Activated CD8-positive, alpha-beta T cell treated with anti-CD3 and anti-CD28 coated beads, Interleukin-2, amount 10 ng/mL, durations not matched to agents 7 days and 5 days (primary cell): ENCODE results near the gene POTEI. TPM values are rescaled to one million over a fixed set of nuclear protein-coding genes. Genes with fewer than 3 reads are reported as not detected.
"Not testable (repeated sequence)": the region's sequence is repeated elsewhere in the genome, so short reads cannot be mapped to it uniquely, and the experiment has no call there.

Source experiments
- ATAC-seq: fragments of 150-1000 bp; cut with Tn5 transposase; one replicate; pipeline ENCODE4 v1.10.0; 2021; ENCODE audit warnings: moderate library complexity
- CTCF ChIA-PET: fragments of 350-600 bp; sonication (Branson Sonifier 250); formaldehyde crosslinking; loops from one replicate; lab custom pipeline; 2021; ENCODE audit warnings: antibody characterized with exemption; lab: Charles Lee
- POLR2A ChIA-PET: fragments of 350-600 bp; sonication (Branson Sonifier 250); formaldehyde crosslinking; loops from one replicate; lab custom pipeline; 2021; ENCODE audit warnings: antibody characterized with exemption; lab: Charles Lee
- DNase-seq: peaks from one replicate; pipeline ENCODE4 v3.0.0-alpha.2; 2020
- H3K27ac Mint-ChIP-seq: one replicate; pipeline ENCODE4 v1.8.0; 2021; ENCODE audit warnings: mild to moderate bottlenecking, mixed read lengths
- H3K27me3 Mint-ChIP-seq: one replicate; pipeline ENCODE4 v1.8.0; 2021; ENCODE audit warnings: low read depth, mixed read lengths
- H3K36me3 Mint-ChIP-seq: one replicate; pipeline ENCODE4 v1.8.0; 2021; ENCODE audit warnings: low read depth, mixed read lengths
- H3K4me1 Mint-ChIP-seq: one replicate; pipeline ENCODE4 v1.8.0; 2021; ENCODE audit warnings: low read depth, mixed read lengths
- H3K4me3 Mint-ChIP-seq: one replicate; pipeline ENCODE4 v1.8.0; 2021; ENCODE audit warnings: mild to moderate bottlenecking, mixed read lengths
- H3K9me3 Mint-ChIP-seq: one replicate; pipeline ENCODE4 v1.8.0; 2022; ENCODE audit warnings: mixed read lengths; ENCODE audit not compliant: insufficient read depth
- total RNA-seq, 2 experiments: library from RNA; stranded (reverse); gene quantifications; one replicate each; pipeline ENCODE4 v1.2.3, GENCODE V29; 2021

The POTEI gene
- total RNA-seq: not detected

GRCh38 chr2:130509228-130509627, at the start of gene POTEI:
Gene POTEI, minus strand, starts transcription at chr2:130509328. Its CDS starts 93 bp downstream, at chr2:130509235.
- H3K9me3 Mint-ChIP-seq, POLR2A ChIA-PET, H3K27me3 Mint-ChIP-seq, CTCF ChIA-PET, H3K4me1 Mint-ChIP-seq, ATAC-seq, H3K4me3 Mint-ChIP-seq, H3K36me3 Mint-ChIP-seq, H3K27ac Mint-ChIP-seq, DNase-seq: not testable (repeated sequence)

- CTCF ChIA-PET, H3K9me3 Mint-ChIP-seq, DNase-seq, ATAC-seq, H3K4me3 Mint-ChIP-seq, H3K27me3 Mint-ChIP-seq, H3K4me1 Mint-ChIP-seq, POLR2A ChIA-PET, H3K36me3 Mint-ChIP-seq, H3K27ac Mint-ChIP-seq: not testable (repeated sequence)
Measured at GRCh38 chr2:130556441-130556840, 47.3 kb upstream of the POTEI start.

GRCh38 chr2:130554178-130554577, 45.0 kb upstream of the POTEI start:
- H3K36me3 Mint-ChIP-seq, ATAC-seq, H3K27ac Mint-ChIP-seq, POLR2A ChIA-PET, CTCF ChIA-PET, H3K9me3 Mint-ChIP-seq, H3K27me3 Mint-ChIP-seq, DNase-seq, H3K4me1 Mint-ChIP-seq, H3K4me3 Mint-ChIP-seq: not testable (repeated sequence)

DNA sequence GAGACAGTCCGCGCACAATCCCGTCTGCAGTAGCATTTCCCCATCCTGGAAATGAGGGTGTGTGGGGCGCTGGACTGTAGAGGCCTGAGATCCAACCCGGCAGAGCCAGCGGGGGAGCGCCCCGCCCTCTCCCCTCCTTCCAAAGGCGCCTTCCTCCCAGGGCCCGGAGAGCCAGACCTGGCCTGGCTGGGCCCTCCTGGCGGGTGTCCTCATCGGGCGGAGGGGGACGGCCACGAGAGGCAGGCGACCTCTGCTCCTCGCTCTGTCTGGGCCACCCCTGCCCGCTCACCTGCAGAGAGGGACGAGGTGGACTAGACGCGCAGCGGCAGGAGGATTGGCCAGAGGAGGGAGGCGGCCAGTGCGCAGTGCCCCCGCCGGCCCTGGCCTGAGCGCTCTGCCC, 40.3 kb upstream of the POTEI start:
- H3K9me3 Mint-ChIP-seq, H3K27me3 Mint-ChIP-seq, ATAC-seq, DNase-seq, POLR2A ChIA-PET, H3K4me3 Mint-ChIP-seq, CTCF ChIA-PET, H3K4me1 Mint-ChIP-seq, H3K27ac Mint-ChIP-seq, H3K36me3 Mint-ChIP-seq: not testable (repeated sequence)

- H3K4me3 Mint-ChIP-seq, H3K4me1 Mint-ChIP-seq, ATAC-seq, H3K27ac Mint-ChIP-seq, DNase-seq, H3K9me3 Mint-ChIP-seq, CTCF ChIA-PET, H3K27me3 Mint-ChIP-seq, H3K36me3 Mint-ChIP-seq, POLR2A ChIA-PET: not testable (repeated sequence)
Measured at GRCh38 chr2:130548418-130548817, 39.3 kb upstream of the POTEI start.

DNA sequence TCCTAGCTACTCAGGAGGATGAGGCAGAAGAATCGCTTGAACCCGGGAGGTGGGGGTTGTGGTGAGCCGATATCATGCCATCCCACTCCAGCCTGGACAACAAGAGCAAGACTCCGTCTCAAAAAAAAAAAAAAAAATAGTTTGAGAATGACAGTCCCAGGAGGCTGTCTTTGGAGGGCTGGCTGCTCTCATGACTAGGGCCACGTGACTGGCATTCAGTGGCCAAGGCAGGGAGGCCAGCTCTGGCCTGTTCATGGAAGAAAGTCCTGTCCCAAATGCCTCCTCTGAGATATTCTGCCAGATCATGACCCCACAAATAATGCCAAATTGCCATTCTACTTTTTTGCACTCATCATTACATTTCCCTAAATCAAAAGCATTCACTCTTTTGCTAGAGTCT, 35.9 kb upstream of the POTEI start:
- H3K27me3 Mint-ChIP-seq, CTCF ChIA-PET, H3K4me1 Mint-ChIP-seq, DNase-seq, H3K36me3 Mint-ChIP-seq, ATAC-seq, H3K9me3 Mint-ChIP-seq, POLR2A ChIA-PET, H3K27ac Mint-ChIP-seq, H3K4me3 Mint-ChIP-seq: not testable (repeated sequence)

GRCh38 chr2:130543785-130544528, 34.8 kb upstream of the POTEI start:
- H3K4me3 Mint-ChIP-seq, H3K36me3 Mint-ChIP-seq, CTCF ChIA-PET, DNase-seq, ATAC-seq, H3K4me1 Mint-ChIP-seq, H3K27ac Mint-ChIP-seq, H3K9me3 Mint-ChIP-seq, POLR2A ChIA-PET, H3K27me3 Mint-ChIP-seq: not testable (repeated sequence)

DNA sequence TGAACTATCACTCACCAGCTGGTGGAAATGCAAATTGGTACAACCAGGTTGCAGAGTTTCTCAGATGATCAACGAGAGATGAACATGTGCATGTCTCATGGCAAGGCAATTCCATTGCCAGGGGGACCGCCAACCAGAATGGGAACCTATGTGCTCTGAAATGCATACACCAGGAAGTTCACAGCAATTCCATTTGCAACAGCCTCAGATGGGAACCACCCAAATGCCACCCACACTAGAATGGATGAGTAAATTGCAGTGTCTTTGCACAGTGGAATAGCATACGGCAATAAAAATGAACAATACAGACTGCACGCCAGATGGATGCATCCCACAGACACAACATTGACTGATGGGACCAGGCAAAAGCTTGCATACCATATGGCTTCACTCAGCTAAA, 33.7 kb upstream of the POTEI start:
- POLR2A ChIA-PET: not testable (repeated sequence)

GRCh38 chr2:130538271-130538670, 29.1 kb upstream of the POTEI start:
- H3K27ac Mint-ChIP-seq, CTCF ChIA-PET, H3K36me3 Mint-ChIP-seq, H3K4me1 Mint-ChIP-seq, ATAC-seq, POLR2A ChIA-PET, H3K27me3 Mint-ChIP-seq, H3K9me3 Mint-ChIP-seq, H3K4me3 Mint-ChIP-seq, DNase-seq: not testable (repeated sequence)

More for the DNA sequence above, 33.7 kb upstream of the POTEI start:
- H3K27me3 Mint-ChIP-seq, H3K4me3 Mint-ChIP-seq, H3K4me1 Mint-ChIP-seq, H3K9me3 Mint-ChIP-seq, H3K36me3 Mint-ChIP-seq, ATAC-seq, H3K27ac Mint-ChIP-seq, CTCF ChIA-PET, DNase-seq: not testable (repeated sequence)

DNA sequence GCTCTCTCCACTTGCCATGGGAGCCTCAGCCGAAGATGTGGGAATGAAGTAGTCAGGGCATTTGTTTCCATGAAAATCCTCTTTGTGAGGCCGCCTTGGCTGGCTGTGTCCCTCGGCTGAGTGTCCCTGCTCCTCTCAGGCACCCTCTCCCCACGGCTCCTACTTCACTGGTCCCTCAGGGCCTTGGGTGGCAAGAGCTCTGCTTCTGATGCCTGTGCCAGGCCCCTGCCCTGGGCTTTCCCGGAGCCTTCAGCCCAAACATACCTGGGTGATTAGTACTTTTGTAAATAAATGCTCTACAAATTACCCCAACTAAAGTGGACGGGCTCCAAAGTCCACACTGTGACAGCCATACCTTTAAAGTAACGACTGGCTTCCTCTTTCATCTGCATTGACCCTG, 27.5 kb upstream of the POTEI start:
- H3K4me3 Mint-ChIP-seq, POLR2A ChIA-PET, H3K27me3 Mint-ChIP-seq, H3K27ac Mint-ChIP-seq, ATAC-seq, H3K36me3 Mint-ChIP-seq, H3K9me3 Mint-ChIP-seq, CTCF ChIA-PET, DNase-seq, H3K4me1 Mint-ChIP-seq: not testable (repeated sequence)

- H3K27ac Mint-ChIP-seq, H3K4me3 Mint-ChIP-seq, CTCF ChIA-PET, H3K27me3 Mint-ChIP-seq, ATAC-seq, H3K36me3 Mint-ChIP-seq, DNase-seq, H3K4me1 Mint-ChIP-seq, POLR2A ChIA-PET, H3K9me3 Mint-ChIP-seq: not testable (repeated sequence)
Measured at GRCh38 chr2:130531672-130532071, 22.5 kb upstream of the POTEI start.

DNA sequence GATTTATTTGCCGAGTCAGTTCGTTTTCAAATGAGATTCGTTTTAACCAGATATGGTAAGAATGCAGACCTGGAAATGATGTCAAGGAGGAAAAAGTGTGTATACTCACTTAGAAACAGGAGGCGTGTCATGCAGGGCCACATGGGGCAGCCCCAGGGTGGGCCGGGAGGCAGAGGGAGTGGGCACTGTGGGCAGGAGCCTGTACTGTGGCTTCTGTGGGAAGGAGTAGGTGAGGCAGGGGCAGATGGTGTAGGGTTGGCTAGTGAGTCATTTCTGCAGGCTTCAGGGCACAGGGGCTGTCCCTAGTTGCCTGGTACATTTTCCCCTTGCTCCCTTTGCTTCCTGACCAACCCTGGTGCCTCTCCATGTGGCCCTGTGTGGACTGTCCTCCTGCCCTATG, 22.1 kb upstream of the POTEI start:
- POLR2A ChIA-PET, H3K9me3 Mint-ChIP-seq, CTCF ChIA-PET, H3K27ac Mint-ChIP-seq, H3K4me3 Mint-ChIP-seq, ATAC-seq, H3K27me3 Mint-ChIP-seq, H3K4me1 Mint-ChIP-seq, H3K36me3 Mint-ChIP-seq, DNase-seq: not testable (repeated sequence)

DNA sequence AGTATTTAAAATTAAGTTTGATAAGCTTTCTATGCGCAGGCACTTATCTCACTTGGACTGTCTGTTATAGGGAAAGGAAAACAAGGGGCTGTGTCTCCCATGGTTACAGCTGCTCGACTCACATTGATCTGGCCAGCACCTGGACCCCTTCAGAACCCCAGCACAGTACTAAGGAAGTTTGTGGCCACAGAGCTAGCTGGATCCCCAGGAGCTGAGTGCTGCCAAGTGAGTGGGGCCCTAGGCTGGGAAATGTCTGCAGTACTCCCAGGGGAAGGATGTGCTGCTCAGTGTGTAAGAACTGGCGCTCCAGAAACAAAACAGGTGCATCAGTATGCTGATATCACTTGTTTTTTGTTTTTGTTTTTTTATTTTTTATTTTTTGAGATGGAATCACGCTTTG, 21.1 kb upstream of the POTEI start:
- ATAC-seq, H3K9me3 Mint-ChIP-seq, H3K27ac Mint-ChIP-seq, CTCF ChIA-PET, POLR2A ChIA-PET, H3K4me3 Mint-ChIP-seq, H3K27me3 Mint-ChIP-seq, DNase-seq, H3K4me1 Mint-ChIP-seq, H3K36me3 Mint-ChIP-seq: not testable (repeated sequence)
